Ishikawa (cell line): ENCODE data around the gene GFRA1.

Experiments
- CEBPB ChIP-seq: IDR thresholded peaks from 2 replicates; pipeline ENCODE4 v1.6.1; 2012
- CREB1 ChIP-seq: IDR thresholded peaks from 2 replicates; pipeline ENCODE4 v1.6.1; 2012; ENCODE audit warnings: low read depth
- EP300 ChIP-seq: IDR thresholded peaks from 2 replicates; pipeline ENCODE4 v1.6.1; 2012; ENCODE audit warnings: borderline replicate concordance
- FOXM1 ChIP-seq: IDR thresholded peaks from 2 replicates; pipeline ENCODE4 v1.6.1; 2012; ENCODE audit warnings: low read depth, borderline replicate concordance
- NFIC ChIP-seq: IDR thresholded peaks from 2 replicates; pipeline ENCODE4 v1.6.1; 2012
- RAD21 ChIP-seq: IDR thresholded peaks from 2 replicates; pipeline ENCODE4 v1.6.1; 2012; ENCODE audit warnings: low read depth
- TAF1 ChIP-seq: IDR thresholded peaks from 2 replicates; pipeline ENCODE4 v1.6.1; 2012; ENCODE audit warnings: low read depth, mild to moderate bottlenecking
- TCF12 ChIP-seq: IDR thresholded peaks from 2 replicates; pipeline ENCODE4 v1.6.1; 2012; ENCODE audit warnings: low read depth
- TEAD4 ChIP-seq: IDR thresholded peaks from 2 replicates; pipeline ENCODE4 v1.6.1; 2012
- TF ChIP-seq, protein P1 (sequence below): IDR thresholded peaks from 2 replicates; pipeline ENCODE4 v1.6.1; 2012
- TF ChIP-seq, protein P2 (sequence below): IDR thresholded peaks from 2 replicates; pipeline ENCODE4 v1.6.1; 2012; ENCODE audit warnings: low read depth, mild to moderate bottlenecking
- TF ChIP-seq, protein P3 (sequence below): IDR thresholded peaks from 2 replicates; pipeline ENCODE4 v1.6.1; 2012

Gene GFRA1

DNA sequence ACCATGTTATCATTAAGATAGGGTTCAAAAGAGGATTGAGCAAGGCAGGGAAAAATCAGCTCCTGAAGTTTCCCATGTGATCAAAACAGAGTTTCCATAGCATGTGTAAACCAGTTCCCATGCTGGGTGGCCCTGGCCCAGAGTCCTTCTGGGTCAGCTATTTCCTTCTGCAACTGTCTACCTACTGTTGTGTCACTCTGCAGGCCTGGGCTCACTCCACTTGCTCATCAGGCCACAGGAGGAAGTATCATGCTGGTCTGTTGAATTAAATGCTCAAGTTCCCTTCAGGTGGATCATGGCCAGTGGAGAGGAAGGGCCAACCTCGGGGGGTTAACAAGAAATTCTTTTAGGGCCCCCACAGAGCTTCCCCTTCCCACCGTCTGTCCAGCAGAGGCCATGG is 104.7 kb downstream of the GFRA1 start:
- TF ChIP-seq, protein P1, sequence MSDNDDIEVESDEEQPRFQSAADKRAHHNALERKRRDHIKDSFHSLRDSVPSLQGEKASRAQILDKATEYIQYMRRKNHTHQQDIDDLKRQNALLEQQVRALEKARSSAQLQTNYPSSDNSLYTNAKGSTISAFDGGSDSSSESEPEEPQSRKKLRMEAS, result no peak
- TF ChIP-seq TEAD4 (no peak), CEBPB (no peak), NFIC (no peak)
- TF ChIP-seq, protein P2, sequence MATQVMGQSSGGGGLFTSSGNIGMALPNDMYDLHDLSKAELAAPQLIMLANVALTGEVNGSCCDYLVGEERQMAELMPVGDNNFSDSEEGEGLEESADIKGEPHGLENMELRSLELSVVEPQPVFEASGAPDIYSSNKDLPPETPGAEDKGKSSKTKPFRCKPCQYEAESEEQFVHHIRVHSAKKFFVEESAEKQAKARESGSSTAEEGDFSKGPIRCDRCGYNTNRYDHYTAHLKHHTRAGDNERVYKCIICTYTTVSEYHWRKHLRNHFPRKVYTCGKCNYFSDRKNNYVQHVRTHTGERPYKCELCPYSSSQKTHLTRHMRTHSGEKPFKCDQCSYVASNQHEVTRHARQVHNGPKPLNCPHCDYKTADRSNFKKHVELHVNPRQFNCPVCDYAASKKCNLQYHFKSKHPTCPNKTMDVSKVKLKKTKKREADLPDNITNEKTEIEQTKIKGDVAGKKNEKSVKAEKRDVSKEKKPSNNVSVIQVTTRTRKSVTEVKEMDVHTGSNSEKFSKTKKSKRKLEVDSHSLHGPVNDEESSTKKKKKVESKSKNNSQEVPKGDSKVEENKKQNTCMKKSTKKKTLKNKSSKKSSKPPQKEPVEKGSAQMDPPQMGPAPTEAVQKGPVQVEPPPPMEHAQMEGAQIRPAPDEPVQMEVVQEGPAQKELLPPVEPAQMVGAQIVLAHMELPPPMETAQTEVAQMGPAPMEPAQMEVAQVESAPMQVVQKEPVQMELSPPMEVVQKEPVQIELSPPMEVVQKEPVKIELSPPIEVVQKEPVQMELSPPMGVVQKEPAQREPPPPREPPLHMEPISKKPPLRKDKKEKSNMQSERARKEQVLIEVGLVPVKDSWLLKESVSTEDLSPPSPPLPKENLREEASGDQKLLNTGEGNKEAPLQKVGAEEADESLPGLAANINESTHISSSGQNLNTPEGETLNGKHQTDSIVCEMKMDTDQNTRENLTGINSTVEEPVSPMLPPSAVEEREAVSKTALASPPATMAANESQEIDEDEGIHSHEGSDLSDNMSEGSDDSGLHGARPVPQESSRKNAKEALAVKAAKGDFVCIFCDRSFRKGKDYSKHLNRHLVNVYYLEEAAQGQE, result no peak

DNA sequence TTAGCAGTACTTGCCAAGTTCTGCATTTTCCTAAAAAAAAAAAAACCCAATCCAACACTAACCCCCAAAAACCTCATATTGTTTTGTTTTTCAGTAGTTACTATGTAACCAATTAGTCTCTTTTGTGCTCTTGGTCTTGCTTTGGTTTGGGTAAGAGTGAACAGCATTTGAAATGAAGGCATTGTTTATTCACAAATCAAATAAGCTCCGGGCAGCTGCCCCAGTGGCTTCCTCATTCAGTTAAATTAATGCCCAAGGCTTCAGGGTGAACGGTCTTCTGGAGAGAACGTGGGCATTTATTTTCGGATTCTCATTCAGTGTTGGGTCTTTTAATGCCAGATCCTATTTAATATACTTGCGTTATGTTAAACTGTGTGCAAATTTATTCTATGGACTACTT is 108.7 kb downstream of the GFRA1 start:
- TF ChIP-seq FOXM1, result no peak
- TF ChIP-seq, protein P1, result no peak
- TF ChIP-seq, protein P3, sequence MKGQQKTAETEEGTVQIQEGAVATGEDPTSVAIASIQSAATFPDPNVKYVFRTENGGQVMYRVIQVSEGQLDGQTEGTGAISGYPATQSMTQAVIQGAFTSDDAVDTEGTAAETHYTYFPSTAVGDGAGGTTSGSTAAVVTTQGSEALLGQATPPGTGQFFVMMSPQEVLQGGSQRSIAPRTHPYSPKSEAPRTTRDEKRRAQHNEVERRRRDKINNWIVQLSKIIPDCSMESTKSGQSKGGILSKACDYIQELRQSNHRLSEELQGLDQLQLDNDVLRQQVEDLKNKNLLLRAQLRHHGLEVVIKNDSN, result no peak
- TF ChIP-seq CEBPB, result no peak
- TF ChIP-seq TAF1, result no peak
- TF ChIP-seq EP300, result no peak
- TF ChIP-seq TEAD4, result no peak
- TF ChIP-seq, protein P2, result no peak
- TF ChIP-seq NFIC, result no peak

DNA sequence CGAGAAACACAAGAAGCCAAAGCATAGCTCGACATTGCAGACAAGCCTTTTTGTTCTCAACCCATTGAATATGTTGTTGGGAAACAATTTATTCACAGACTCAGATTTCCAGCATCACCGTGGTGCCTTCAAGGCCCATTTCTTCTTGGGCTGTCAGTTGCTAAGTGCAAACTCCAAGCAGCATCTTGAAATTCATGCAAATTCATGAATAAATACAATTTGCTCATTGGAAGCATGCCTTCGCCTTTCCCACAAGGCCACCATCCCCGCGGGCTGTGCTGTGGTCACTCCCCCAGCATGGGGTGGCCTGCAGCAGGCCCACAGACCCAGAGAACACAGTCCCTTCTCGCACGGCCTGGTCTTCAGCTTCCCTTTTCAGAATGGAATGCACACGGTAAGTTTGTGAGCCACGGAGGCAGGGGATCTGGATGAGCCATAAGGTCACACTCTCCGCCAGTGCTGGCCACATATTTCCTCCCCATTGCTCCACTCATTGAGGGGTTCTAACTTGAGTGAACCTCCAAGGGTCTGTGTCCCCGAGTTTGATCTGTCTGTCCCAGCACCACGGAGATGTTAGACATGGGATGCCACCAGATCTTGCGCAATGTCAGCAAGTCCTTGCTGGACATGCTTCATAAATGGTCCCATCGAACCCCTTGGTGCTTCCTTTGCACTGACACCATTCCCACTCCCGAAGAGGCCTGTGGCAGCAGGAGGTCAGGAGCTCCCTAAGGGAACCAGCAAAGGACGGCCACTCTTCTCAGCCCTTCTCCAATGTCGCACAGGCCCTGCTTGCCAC is 109.5 kb downstream of the GFRA1 start:
- TF ChIP-seq, protein P3, result no peak
- TF ChIP-seq CREB1, result no peak
- no peak for TF ChIP-seq FOXM1
- no peak for TF ChIP-seq TEAD4
- TF ChIP-seq TAF1, result no peak
- TF ChIP-seq, protein P2, result no peak
- TF ChIP-seq, protein P1, result no peak
- TF ChIP-seq RAD21, result no peak

DNA sequence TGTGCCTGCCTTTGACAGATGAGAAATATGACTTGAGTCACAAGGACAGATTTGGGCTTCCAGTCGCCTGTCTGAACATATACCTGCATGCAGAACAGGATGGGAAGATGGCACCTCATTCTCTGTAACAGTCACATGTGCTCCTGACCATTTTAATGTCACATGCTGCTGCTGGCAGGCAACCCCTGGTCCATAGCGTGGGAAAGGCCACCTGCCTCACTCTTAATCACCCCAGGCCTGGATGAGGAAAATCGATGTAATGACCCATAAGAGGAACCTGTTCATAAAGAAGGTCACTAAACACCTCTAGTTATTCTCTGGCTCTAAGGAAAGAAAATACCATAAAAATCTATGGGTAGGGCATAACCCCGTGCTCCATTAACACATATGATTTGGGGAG is 110.2 kb downstream of the GFRA1 start:
- TF ChIP-seq FOXM1, result no peak
- TF ChIP-seq NFIC, result no peak
- TF ChIP-seq, protein P1, result no peak
- no peak for TF ChIP-seq TEAD4
- no peak for TF ChIP-seq TCF12
- TF ChIP-seq, protein P3, result no peak
- no peak for TF ChIP-seq CREB1
